Camera-type eye (tissue), 1 donor: ENCODE results near the gene ARRDC5. TPM values are rescaled to one million over a fixed set of nuclear protein-coding genes. Genes with fewer than 3 reads are reported as not detected.

Experiments used
- total RNA-seq: library from RNA; depleted of rRNA; stranded (reverse); fragments of >200 nt; gene quantifications from one replicate; pipeline ENCODE4 v1.2.3, GENCODE V29; 2014

ARRDC5 gene
- total RNA-seq: not detected

DNA sequence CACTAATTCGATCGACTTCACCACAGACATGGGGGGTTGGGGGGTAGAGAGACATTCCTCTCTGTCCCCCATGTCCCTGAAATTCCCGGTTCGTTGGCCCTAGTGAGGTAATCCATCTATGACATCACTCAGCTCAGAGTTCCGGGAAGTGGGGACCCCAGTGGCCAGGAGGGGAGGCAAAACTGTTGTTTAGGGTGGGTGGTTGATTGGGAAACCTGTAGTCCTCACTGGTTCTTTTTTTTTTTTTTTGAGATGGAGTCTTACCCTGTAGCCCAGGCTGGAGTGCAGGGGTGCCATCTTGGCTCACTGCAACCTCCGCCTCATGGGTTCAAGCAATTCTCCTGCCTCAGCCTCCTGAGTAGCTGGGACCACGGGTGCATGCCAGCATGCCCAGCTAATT lies at the start of gene ARRDC5:
TSS of gene ARRDC5 (minus strand) at position 101 of the 400 bp plus-strand sequence. CDS start at position 30, 71 bp downstream.

DNA sequence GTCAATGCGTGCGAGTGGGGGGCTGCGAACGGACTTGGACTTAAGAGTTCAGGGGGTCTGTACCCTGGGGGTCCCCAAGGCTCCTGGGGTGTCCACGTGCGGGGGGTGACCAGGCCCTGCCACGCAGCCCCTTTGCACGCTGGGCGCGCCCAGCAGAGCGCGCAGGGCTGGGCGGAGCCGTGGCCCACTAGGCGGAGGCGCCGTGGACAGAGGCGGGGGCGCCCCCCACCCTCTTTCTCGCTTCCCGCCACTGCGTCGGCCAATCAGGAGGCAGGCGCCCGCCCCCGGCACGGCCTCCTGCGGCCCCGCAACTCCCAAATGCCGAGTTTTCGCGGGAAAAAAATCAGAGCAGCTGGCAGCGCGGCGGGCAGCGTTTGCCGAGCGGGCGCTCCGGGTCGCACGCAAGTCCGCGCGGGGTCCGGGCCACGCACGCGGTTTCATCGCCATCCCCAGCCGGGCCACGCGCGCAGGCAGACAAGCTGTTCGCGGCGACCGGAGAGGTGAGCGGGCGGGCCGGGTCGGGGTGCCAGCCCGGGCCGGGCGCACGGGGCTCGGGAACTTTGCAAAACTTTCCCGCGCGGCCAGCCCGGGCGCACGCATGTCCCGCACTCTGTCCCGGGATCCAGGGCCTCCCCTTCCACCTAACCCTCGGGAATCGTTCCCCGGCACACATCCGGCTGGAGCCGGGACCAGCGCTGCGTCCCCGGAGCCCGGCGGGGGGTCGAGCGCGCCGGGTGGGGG lies 6.6 kb upstream of the ARRDC5 start, which contains the start of gene UHRF1:
TSS of gene UHRF1 (plus strand) at position 346 of the 741 bp plus-strand sequence. CDS start 1,385 bp downstream, outside the sequence.

DNA sequence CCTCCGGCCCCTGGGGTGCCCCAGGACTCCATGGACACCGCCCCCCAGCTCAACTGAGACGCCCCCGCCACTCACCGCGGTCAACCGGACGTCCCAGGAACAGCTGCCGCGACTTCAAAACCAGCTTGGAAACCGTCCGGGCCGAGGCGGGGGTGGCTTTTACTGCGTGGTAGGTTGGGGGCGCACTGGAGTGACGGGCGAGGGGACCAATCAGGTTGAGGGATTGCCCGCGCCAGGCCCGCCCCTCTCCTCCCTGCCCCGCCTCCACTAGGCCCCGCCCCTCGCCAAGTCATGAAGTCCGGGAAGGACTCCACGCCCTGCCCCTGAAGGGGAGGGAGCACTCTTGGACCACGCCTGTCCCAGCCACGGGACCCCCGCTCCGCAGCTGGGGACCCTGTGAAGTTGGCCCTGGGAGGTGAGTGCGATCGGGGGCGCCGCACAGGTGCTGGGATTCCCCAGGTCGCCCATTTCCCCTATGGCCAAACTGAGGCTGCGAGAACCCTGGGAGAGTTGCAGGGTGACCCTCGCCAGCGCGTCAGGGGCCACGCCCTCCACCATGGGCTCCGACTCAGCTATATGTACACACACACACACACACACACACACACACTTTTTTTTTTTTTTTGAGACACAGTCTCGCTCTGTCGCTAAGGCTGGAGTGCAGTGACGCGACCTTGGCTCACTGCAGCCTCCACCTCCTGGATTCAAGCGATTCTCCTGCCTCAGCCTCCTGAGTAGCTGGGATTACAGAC lies 35.0 kb downstream of the ARRDC5 start, which contains the start of gene PLIN3:
TSS of gene PLIN3 (minus strand) at position 134 of the 752 bp plus-strand sequence. CDS start 6,273 bp downstream, outside the sequence.

Other genes with a start within 250 kb of the ARRDC5 start
- gene MYDGF, start 232.6 kb downstream of the ARRDC5 start, total RNA-seq: 31.3 TPM
- 41.6 TPM for gene DPP9, start 179.1 kb downstream of the ARRDC5 start, total RNA-seq
- gene FEM1A, start 111.2 kb downstream of the ARRDC5 start, total RNA-seq: 19.0 TPM
- gene TICAM1, start 71.2 kb downstream of the ARRDC5 start, total RNA-seq: 3.7 TPM
- 82.9 TPM for gene PLIN3, start 35.2 kb downstream of the ARRDC5 start, total RNA-seq
- 28.5 TPM for gene UHRF1, start 6.6 kb upstream of the ARRDC5 start, total RNA-seq
- 82.9 TPM for gene KDM4B, start 66.2 kb upstream of the ARRDC5 start, total RNA-seq